ENCODE results near the gene GTF2IRD1. TPM values are rescaled to one million over a fixed set of nuclear protein-coding genes. Genes with fewer than 3 reads are reported as not detected.

Gene GTF2IRD1
- total and polyA plus RNA-seq, 2 of the 13 experiments (the other 11 are each of a cell fraction or from before 2014, with no cell fraction given) = 16.5 to 26.7 TPM

DNA sequence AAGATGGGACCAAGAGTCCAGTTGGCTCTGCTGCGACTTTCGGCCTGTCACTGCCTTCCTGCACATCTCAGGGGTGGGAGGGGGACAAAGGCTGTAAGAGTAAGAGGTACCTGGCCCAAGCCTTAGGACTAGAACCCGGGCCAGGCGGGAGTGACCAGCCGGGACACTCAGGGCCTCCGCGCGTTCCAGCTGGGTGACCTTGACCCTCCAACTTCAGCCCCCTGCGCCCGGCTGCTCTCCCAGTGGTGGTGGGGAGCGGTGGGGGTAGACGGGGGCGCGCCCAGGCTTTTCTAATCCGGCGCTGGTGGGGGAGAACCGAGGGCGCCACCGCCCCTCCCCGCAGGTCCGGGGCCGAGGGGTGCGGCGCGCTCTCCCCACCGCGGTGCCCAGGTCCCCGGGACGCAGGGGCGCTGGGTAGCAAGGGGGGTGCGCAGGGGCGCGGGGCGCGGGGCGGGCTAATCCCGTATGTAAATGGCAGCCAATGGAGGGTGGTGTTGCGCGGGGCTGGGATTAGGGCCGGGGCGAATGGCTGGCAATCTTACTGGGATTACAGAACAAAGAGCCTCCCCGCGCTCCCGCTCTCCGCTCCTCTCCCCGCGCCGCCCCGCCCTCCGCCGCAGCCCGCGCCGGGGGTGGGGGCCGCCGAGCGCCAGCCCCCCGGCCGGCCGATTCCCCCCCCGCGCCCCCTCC lies at the start of gene GTF2IRD1 (continued):
- TF ChIP-seq, protein P1, sequence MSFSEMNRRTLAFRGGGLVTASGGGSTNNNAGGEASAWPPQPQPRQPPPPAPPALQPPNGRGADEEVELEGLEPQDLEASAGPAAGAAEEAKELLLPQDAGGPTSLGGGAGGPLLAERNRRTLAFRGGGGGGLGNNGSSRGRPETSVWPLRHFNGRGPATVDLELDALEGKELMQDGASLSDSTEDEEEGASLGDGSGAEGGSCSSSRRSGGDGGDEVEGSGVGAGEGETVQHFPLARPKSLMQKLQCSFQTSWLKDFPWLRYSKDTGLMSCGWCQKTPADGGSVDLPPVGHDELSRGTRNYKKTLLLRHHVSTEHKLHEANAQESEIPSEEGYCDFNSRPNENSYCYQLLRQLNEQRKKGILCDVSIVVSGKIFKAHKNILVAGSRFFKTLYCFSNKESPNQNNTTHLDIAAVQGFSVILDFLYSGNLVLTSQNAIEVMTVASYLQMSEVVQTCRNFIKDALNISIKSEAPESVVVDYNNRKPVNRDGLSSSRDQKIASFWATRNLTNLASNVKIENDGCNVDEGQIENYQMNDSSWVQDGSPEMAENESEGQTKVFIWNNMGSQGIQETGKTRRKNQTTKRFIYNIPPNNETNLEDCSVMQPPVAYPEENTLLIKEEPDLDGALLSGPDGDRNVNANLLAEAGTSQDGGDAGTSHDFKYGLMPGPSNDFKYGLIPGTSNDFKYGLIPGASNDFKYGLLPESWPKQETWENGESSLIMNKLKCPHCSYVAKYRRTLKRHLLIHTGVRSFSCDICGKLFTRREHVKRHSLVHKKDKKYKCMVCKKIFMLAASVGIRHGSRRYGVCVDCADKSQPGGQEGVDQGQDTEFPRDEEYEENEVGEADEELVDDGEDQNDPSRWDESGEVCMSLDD (CRISPR knock-in tag; IDR thresholded peaks at IDR 0.05; ENCODE audit: borderline replicate concordance) = peak; percentile 83
- TF ChIP-seq TBL1XR1 (IDR thresholded peaks at IDR 0.05; ENCODE audit: borderline replicate concordance, low read length, partially characterized antibody) (no peak), TAF15 (IDR thresholded peaks at IDR 0.05; ENCODE audit: low read depth, low read length, poor library complexity, severe bottlenecking) (no peak), ZFAT (CRISPR knock-in tag; conservative IDR thresholded peaks at IDR 0.05) (no peak), HIVEP1 (CRISPR knock-in tag; IDR thresholded peaks at IDR 0.05) (no peak), RBM39 (IDR thresholded peaks at IDR 0.05; ENCODE audit: low read depth, low read length, poor library complexity, severe bottlenecking) (peak; percentile 67), BORCS8-MEF2B (CRISPR knock-in tag; IDR thresholded peaks at IDR 0.05) (peak; percentile 45; the same call in 1 of the 2 replicates), TMF1 (CRISPR knock-in tag; IDR thresholded peaks at IDR 0.05; ENCODE audit: low read depth) (peak; percentile 39; the same call in 1 of the 2 replicates), MED1 (CRISPR knock-in tag; IDR thresholded peaks at IDR 0.05) (peak; percentile 32), ZNF543 (CRISPR knock-in tag; IDR thresholded peaks at IDR 0.05) (no peak), ZNF430 (CRISPR knock-in tag; IDR thresholded peaks at IDR 0.05) (0 out of 2 replicates have a peak, but pooled peaks have one; percentile 22), ZNF235 (CRISPR knock-in tag; IDR thresholded peaks at IDR 0.05; ENCODE audit: borderline replicate concordance) (no peak), ZNF792 (CRISPR knock-in tag; IDR thresholded peaks at IDR 0.05) (no peak), RXRB (CRISPR knock-in tag; IDR thresholded peaks at IDR 0.05; ENCODE audit: borderline replicate concordance) (peak; percentile 17; the same call in 1 of the 2 replicates)
- TF ChIP-seq, protein P2, sequence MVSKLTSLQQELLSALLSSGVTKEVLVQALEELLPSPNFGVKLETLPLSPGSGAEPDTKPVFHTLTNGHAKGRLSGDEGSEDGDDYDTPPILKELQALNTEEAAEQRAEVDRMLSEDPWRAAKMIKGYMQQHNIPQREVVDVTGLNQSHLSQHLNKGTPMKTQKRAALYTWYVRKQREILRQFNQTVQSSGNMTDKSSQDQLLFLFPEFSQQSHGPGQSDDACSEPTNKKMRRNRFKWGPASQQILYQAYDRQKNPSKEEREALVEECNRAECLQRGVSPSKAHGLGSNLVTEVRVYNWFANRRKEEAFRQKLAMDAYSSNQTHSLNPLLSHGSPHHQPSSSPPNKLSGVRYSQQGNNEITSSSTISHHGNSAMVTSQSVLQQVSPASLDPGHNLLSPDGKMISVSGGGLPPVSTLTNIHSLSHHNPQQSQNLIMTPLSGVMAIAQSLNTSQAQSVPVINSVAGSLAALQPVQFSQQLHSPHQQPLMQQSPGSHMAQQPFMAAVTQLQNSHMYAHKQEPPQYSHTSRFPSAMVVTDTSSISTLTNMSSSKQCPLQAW (CRISPR knock-in tag; IDR thresholded peaks at IDR 0.05) = 0 out of 2 replicates have a peak, but pooled peaks have one; percentile 37
- TF ChIP-seq, protein P3, sequence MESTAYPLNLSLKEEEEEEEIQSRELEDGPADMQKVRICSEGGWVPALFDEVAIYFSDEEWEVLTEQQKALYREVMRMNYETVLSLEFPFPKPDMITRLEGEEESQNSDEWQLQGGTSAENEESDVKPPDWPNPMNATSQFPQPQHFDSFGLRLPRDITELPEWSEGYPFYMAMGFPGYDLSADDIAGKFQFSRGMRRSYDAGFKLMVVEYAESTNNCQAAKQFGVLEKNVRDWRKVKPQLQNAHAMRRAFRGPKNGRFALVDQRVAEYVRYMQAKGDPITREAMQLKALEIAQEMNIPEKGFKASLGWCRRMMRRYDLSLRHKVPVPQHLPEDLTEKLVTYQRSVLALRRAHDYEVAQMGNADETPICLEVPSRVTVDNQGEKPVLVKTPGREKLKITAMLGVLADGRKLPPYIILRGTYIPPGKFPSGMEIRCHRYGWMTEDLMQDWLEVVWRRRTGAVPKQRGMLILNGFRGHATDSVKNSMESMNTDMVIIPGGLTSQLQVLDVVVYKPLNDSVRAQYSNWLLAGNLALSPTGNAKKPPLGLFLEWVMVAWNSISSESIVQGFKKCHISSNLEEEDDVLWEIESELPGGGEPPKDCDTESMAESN (CRISPR knock-in tag; conservative IDR thresholded peaks at IDR 0.05) = no peak
- TF ChIP-seq, protein P4, sequence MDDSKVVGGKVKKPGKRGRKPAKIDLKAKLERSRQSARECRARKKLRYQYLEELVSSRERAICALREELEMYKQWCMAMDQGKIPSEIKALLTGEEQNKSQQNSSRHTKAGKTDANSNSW (CRISPR knock-in tag; IDR thresholded peaks at IDR 0.05; ENCODE audit: borderline replicate concordance) = no peak
- TF ChIP-seq, protein P5, sequence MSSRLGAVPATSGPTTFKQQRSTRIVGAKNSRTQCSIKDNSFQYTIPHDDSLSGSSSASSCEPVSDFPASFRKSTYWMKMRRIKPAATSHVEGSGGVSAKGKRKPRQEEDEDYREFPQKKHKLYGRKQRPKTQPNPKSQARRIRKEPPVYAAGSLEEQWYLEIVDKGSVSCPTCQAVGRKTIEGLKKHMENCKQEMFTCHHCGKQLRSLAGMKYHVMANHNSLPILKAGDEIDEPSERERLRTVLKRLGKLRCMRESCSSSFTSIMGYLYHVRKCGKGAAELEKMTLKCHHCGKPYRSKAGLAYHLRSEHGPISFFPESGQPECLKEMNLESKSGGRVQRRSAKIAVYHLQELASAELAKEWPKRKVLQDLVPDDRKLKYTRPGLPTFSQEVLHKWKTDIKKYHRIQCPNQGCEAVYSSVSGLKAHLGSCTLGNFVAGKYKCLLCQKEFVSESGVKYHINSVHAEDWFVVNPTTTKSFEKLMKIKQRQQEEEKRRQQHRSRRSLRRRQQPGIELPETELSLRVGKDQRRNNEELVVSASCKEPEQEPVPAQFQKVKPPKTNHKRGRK (CRISPR knock-in tag; IDR thresholded peaks at IDR 0.05) = no peak
- TF ChIP-seq, protein P6, sequence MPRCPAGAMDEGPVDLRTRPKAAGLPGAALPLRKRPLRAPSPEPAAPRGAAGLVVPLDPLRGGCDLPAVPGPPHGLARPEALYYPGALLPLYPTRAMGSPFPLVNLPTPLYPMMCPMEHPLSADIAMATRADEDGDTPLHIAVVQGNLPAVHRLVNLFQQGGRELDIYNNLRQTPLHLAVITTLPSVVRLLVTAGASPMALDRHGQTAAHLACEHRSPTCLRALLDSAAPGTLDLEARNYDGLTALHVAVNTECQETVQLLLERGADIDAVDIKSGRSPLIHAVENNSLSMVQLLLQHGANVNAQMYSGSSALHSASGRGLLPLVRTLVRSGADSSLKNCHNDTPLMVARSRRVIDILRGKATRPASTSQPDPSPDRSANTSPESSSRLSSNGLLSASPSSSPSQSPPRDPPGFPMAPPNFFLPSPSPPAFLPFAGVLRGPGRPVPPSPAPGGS (CRISPR knock-in tag; IDR thresholded peaks at IDR 0.05) = no peak
